Measurements from ENCODE around the gene ZNF511.
"Not testable (repeated sequence)": the region's sequence is repeated elsewhere in the genome, so short reads cannot be mapped to it uniquely, and the experiment has no call there.

GRCh38 chr10:133322064-133322709 is 13.5 kb downstream of the ZNF511 start:
- TF ChIP-seq CTCF (IDR thresholded peaks at IDR 0.05 in 2 of 3, conservative IDR thresholded peaks at IDR 0.05 in 1 of 3; ENCODE audit: insufficient read depth in 2 of 3, low read depth in 1 of 3, low read length in 3 of 3); HNRNPL (IDR thresholded peaks at IDR 0.05; ENCODE audit: low read depth, low read length); USF1 (CRISPR knock-in tag; IDR thresholded peaks at IDR 0.05); EZH2 (IDR thresholded peaks at IDR 0.05; ENCODE audit: borderline replicate concordance, low read depth, low read length); USF2 (CRISPR knock-in tag; IDR thresholded peaks at IDR 0.05); ETS1 (conservative IDR thresholded peaks at IDR 0.05; ENCODE audit: control insufficient read depth, low read depth, low read length); NCOR1 (IDR thresholded peaks at IDR 0.05); ARID4B (CRISPR knock-in tag; IDR thresholded peaks at IDR 0.05): not testable (repeated sequence)

Measured in K562 (cell line).